ENCODE data around the gene ADGRG3.

GRCh38 chr16:57658878-57659674 lies 9.0 kb upstream of the ADGRG3 start:
- TF ChIP-seq USF2 (IDR thresholded peaks at IDR 0.05; ENCODE audit: borderline replicate concordance, low read depth, low read length), result no peak
- TF ChIP-seq CTCF (IDR thresholded peaks at IDR 0.05 in 2 of 3, conservative IDR thresholded peaks at IDR 0.05 in 1 of 3; ENCODE audit: control insufficient read depth in 2 of 3, extremely low read depth in 1 of 3, insufficient read depth in 1 of 3, low read depth in 3 of 3, low read length in 3 of 3), result no peak
- TF ChIP-seq TCF7 (IDR thresholded peaks at IDR 0.05; ENCODE audit: borderline replicate concordance), result no peak
- no peak for TF ChIP-seq EZH2 (IDR thresholded peaks at IDR 0.05; ENCODE audit: borderline replicate concordance, control insufficient read depth, low read depth, low read length)
- TF ChIP-seq SRF (IDR thresholded peaks at IDR 0.05; ENCODE audit: low read depth in 2 of 2, low read length in 2 of 2), result no peak
- TF ChIP-seq ZNF274 (IDR thresholded peaks at IDR 0.05; ENCODE audit: insufficient read depth, insufficient read length), result no peak
- no peak for TF ChIP-seq LARP7 (IDR thresholded peaks at IDR 0.05)
- no peak for TF ChIP-seq ATF7 (IDR thresholded peaks at IDR 0.05; ENCODE audit: low read depth)
- TF ChIP-seq POLR2A (IDR thresholded peaks at IDR 0.05; ENCODE audit: low read depth, low read length), result no peak
- no peak for TF ChIP-seq RUNX3 (IDR thresholded peaks at IDR 0.05; ENCODE audit: low read length)
- no peak for TF ChIP-seq EP300 (IDR thresholded peaks at IDR 0.05; ENCODE audit: borderline replicate concordance in 1 of 2, control insufficient read depth in 1 of 2, low read depth in 2 of 2, low read length in 2 of 2)
- no peak for TF ChIP-seq GABPA (IDR thresholded peaks at IDR 0.05; ENCODE audit: low read depth)
